Measurements from ENCODE around the gene MIB2. TPM values are rescaled to one million over a fixed set of nuclear protein-coding genes. Genes with fewer than 3 reads are reported as not detected.

The MIB2 gene
- total and polyA plus RNA-seq, 4 donors, result 27.0 to 100 (median 77.7) TPM

- H3K27ac ChIP-seq (ENCODE audit: low read depth, low read length), result peak overlapping the region; percentile 100
- no peaks in the 10 kb centered on the region for H3K27me3 ChIP-seq (ENCODE audit: control insufficient read depth, insufficient read depth, low read length)
- peaks cover 34% of the 10 kb centered on the region for H3K36me3 ChIP-seq (ENCODE audit: control insufficient read depth, insufficient read depth, low read length)
- no peaks in the 10 kb centered on the region for H3K9me3 ChIP-seq (ENCODE audit: control insufficient read depth, insufficient read depth, low read length)
- WGBS (ENCODE audit: insufficient coverage), result 22% methylated on average over 30 of the region's 30 CpGs
- peak overlapping the region; percentile 99 for H3K4me3 ChIP-seq (ENCODE audit: low read depth, low read length)
- H3K4me1 ChIP-seq (ENCODE audit: control insufficient read depth, insufficient read depth, low read length), result peaks cover 37% of the 10 kb centered on the region
- no peak for DNase-seq (ENCODE audit: low read depth in 4 of 6, low spot score in 6 of 6)
These were observed 921 bp upstream of the MIB2 start for GRCh38 chr1:1614204-1614953.

- H3K9me3 ChIP-seq (ENCODE audit: control insufficient read depth, insufficient read depth, low read length), result no peaks in the 10 kb centered on the region
- peaks cover 39% of the 10 kb centered on the region for H3K36me3 ChIP-seq (ENCODE audit: control insufficient read depth, insufficient read depth, low read length)
- H3K27me3 ChIP-seq (ENCODE audit: control insufficient read depth, insufficient read depth, low read length), result no peaks in the 10 kb centered on the region
- H3K4me1 ChIP-seq (ENCODE audit: control insufficient read depth, insufficient read depth, low read length), result peaks cover 37% of the 10 kb centered on the region
- WGBS (ENCODE audit: insufficient coverage), result 0% methylated on average over 23 of the region's 23 CpGs
- H3K27ac ChIP-seq (ENCODE audit: low read depth, low read length), result peak overlapping the region; percentile 100
- no peak for DNase-seq (ENCODE audit: low read depth in 4 of 6, low spot score in 6 of 6)
- peak overlapping the region; percentile 99 for H3K4me3 ChIP-seq (ENCODE audit: low read depth, low read length)
These were observed 395 bp upstream of the MIB2 start for GRCh38 chr1:1614954-1615255.

- no peak overlapping the region for H3K27ac ChIP-seq (ENCODE audit: low read depth, low read length)
- peaks cover 37% of the 10 kb centered on the region for H3K4me1 ChIP-seq (ENCODE audit: control insufficient read depth, insufficient read depth, low read length)
- no peaks in the 10 kb centered on the region for H3K9me3 ChIP-seq (ENCODE audit: control insufficient read depth, insufficient read depth, low read length)
- peaks cover 48% of the 10 kb centered on the region for H3K36me3 ChIP-seq (ENCODE audit: control insufficient read depth, insufficient read depth, low read length)
- H3K4me3 ChIP-seq (ENCODE audit: low read depth, low read length), result peak overlapping the region; percentile 52
- H3K27me3 ChIP-seq (ENCODE audit: control insufficient read depth, insufficient read depth, low read length), result no peaks in the 10 kb centered on the region
- peak in 1 of 6 donors; percentile 24 for DNase-seq (ENCODE audit: low read depth in 4 of 6, low spot score in 6 of 6)
- WGBS (ENCODE audit: insufficient coverage), result 6% methylated on average over 80 of the region's 80 CpGs
These were observed 918 bp downstream of the MIB2 start for GRCh38 chr1:1616045-1616790.

DNA sequence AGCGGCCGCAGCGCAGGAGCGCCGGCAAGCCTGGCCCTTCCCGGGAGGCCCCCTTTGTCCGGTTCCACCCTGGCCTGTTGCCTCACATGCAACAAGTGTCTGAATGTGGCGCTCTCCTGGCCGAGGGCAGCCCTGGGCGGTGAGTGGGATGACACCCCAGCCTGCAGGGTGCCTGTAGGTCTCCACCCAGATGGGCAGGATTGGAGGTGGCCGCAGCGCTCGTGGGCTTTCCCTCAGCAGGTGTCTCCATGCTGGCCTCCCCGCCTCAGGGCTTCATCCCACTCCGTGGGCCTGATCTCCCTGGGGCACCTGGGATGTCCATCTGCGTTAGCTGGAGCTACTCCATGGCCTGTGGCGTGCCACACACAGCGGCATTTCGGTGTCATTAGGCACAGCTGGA lies 1.5 kb downstream of the MIB2 start:
- 84% methylated on average over 19 of the region's 19 CpGs for WGBS (ENCODE audit: insufficient coverage)
- Histone ChIP-seq H3K27ac (ENCODE audit: low read depth, low read length) (no peak overlapping the region), H3K9me3 (ENCODE audit: control insufficient read depth, insufficient read depth, low read length) (no peaks in the 10 kb centered on the region), H3K27me3 (ENCODE audit: control insufficient read depth, insufficient read depth, low read length) (no peaks in the 10 kb centered on the region), H3K4me3 (ENCODE audit: low read depth, low read length) (peak overlapping the region; percentile 52), H3K36me3 (ENCODE audit: control insufficient read depth, insufficient read depth, low read length) (peaks cover 54% of the 10 kb centered on the region), H3K4me1 (ENCODE audit: control insufficient read depth, insufficient read depth, low read length) (peaks cover 37% of the 10 kb centered on the region)
- DNase-seq (ENCODE audit: low read depth in 4 of 6, low spot score in 6 of 6), result no peak

- H3K4me1 ChIP-seq (ENCODE audit: control insufficient read depth, insufficient read depth, low read length), result peaks cover 37% of the 10 kb centered on the region
- no peaks in the 10 kb centered on the region for H3K9me3 ChIP-seq (ENCODE audit: control insufficient read depth, insufficient read depth, low read length)
- DNase-seq (ENCODE audit: low read depth in 4 of 6, low spot score in 6 of 6), result no peak
- 93% methylated on average over 5 of the region's 11 CpGs for WGBS (ENCODE audit: insufficient coverage)
- H3K27ac ChIP-seq (ENCODE audit: low read depth, low read length), result no peak overlapping the region
- H3K36me3 ChIP-seq (ENCODE audit: control insufficient read depth, insufficient read depth, low read length), result peaks cover 61% of the 10 kb centered on the region
- H3K4me3 ChIP-seq (ENCODE audit: low read depth, low read length), result no peak overlapping the region
- no peaks in the 10 kb centered on the region for H3K27me3 ChIP-seq (ENCODE audit: control insufficient read depth, insufficient read depth, low read length)
These were observed 2.2 kb downstream of the MIB2 start for GRCh38 chr1:1617516-1617915.

DNA sequence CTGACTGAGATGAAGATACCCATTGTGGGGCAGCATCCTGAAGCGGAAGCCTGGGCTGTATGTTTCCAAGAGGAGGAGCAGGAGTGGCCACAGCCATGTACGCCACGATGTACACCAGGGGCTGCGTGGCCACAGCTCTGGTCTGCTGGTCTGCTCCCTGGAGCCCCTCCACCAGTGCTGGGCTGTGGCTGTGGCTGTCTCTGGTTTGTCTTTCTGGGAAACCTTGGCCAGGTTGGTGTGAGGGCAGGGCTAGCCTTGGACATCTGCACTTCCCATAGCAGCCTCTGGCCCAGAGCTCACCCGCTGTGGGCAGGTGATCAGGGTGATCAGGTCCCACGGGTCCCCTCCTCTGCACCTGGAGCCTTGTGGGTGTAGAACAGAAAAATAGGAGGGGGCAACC lies 2.6 kb downstream of the MIB2 start:
- no peak overlapping the region for H3K4me3 ChIP-seq (ENCODE audit: low read depth, low read length)

GRCh38 chr1:1618396-1619068 lies 3.2 kb downstream of the MIB2 start:
- peaks cover 32% of the 10 kb centered on the region for H3K4me1 ChIP-seq (ENCODE audit: control insufficient read depth, insufficient read depth, low read length)

More for the DNA sequence above, 2.6 kb downstream of the MIB2 start:
- H3K27me3 ChIP-seq (ENCODE audit: control insufficient read depth, insufficient read depth, low read length), result no peaks in the 10 kb centered on the region
- no peaks in the 10 kb centered on the region for H3K9me3 ChIP-seq (ENCODE audit: control insufficient read depth, insufficient read depth, low read length)
- no peak overlapping the region for H3K27ac ChIP-seq (ENCODE audit: low read depth, low read length)
- 96% methylated on average over 6 of the region's 6 CpGs for WGBS (ENCODE audit: insufficient coverage)
- H3K4me1 ChIP-seq (ENCODE audit: control insufficient read depth, insufficient read depth, low read length), result peaks cover 37% of the 10 kb centered on the region
- no peak for DNase-seq (ENCODE audit: low read depth in 4 of 6, low spot score in 6 of 6)
- peaks cover 65% of the 10 kb centered on the region for H3K36me3 ChIP-seq (ENCODE audit: control insufficient read depth, insufficient read depth, low read length)

DNA sequence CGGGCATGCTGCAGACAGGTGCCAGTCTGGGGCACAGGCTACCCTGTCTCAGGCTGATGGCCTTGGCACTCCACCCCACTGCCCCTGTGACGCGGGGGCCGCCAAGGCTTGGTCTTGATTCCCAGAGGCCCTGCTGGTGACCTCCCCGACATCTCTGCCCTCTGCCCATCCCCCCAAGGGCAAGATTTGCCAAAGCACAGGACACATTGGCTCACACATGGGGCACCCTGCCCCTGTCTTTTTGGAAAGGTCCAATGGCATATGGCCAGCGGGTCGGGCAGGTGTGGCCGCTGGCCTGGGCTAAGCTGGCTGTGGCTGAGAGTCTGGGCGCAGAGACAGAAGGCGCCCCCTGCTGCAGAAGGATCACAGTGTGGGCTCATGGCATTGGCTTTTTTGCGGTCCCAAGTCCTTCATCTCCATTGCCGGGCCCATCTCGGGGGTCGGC lies 4.6 kb downstream of the MIB2 start:
- Histone ChIP-seq H3K4me3 (ENCODE audit: low read depth, low read length) (no peak overlapping the region), H3K4me1 (ENCODE audit: control insufficient read depth, insufficient read depth, low read length) (peaks cover 19% of the 10 kb centered on the region), H3K27me3 (ENCODE audit: control insufficient read depth, insufficient read depth, low read length) (no peaks in the 10 kb centered on the region), H3K36me3 (ENCODE audit: control insufficient read depth, insufficient read depth, low read length) (peaks cover 85% of the 10 kb centered on the region), H3K27ac (ENCODE audit: low read depth, low read length) (no peak overlapping the region), H3K9me3 (ENCODE audit: control insufficient read depth, insufficient read depth, low read length) (no peaks in the 10 kb centered on the region)
- no peak for DNase-seq (ENCODE audit: low read depth in 4 of 6, low spot score in 6 of 6)
- WGBS (ENCODE audit: insufficient coverage), result 79% methylated on average over 14 of the region's 14 CpGs

More at GRCh38 chr1:1618396-1619068, 3.2 kb downstream of the MIB2 start:
- no peak for DNase-seq (ENCODE audit: low read depth in 4 of 6, low spot score in 6 of 6)
- Histone ChIP-seq H3K27me3 (ENCODE audit: control insufficient read depth, insufficient read depth, low read length) (no peaks in the 10 kb centered on the region), H3K4me3 (ENCODE audit: low read depth, low read length) (no peak overlapping the region), H3K9me3 (ENCODE audit: control insufficient read depth, insufficient read depth, low read length) (no peaks in the 10 kb centered on the region), H3K27ac (ENCODE audit: low read depth, low read length) (no peak overlapping the region), H3K36me3 (ENCODE audit: control insufficient read depth, insufficient read depth, low read length) (peaks cover 71% of the 10 kb centered on the region)
- 95% methylated on average over 9 of the region's 9 CpGs for WGBS (ENCODE audit: insufficient coverage)

GRCh38 chr1:1620433-1621139 lies 5.3 kb downstream of the MIB2 start:
- DNase-seq (ENCODE audit: low read depth in 4 of 6, low spot score in 6 of 6), result no peak
- WGBS (ENCODE audit: insufficient coverage), result 93% methylated on average over 16 of the region's 16 CpGs
- H3K27ac ChIP-seq (ENCODE audit: low read depth, low read length), result no peak overlapping the region

More at GRCh38 chr1:1620433-1621139, 5.3 kb downstream of the MIB2 start:
- H3K36me3 ChIP-seq (ENCODE audit: control insufficient read depth, insufficient read depth, low read length), result peaks cover 92% of the 10 kb centered on the region
- peaks cover 18% of the 10 kb centered on the region for H3K4me1 ChIP-seq (ENCODE audit: control insufficient read depth, insufficient read depth, low read length)
- H3K4me3 ChIP-seq (ENCODE audit: low read depth, low read length), result no peak overlapping the region
- no peaks in the 10 kb centered on the region for H3K27me3 ChIP-seq (ENCODE audit: control insufficient read depth, insufficient read depth, low read length)
- H3K9me3 ChIP-seq (ENCODE audit: control insufficient read depth, insufficient read depth, low read length), result no peaks in the 10 kb centered on the region

Data from spinal cord (tissue), 10 donors.